Middle frontal gyrus (tissue), 1 donor: ENCODE measurements around the gene SLAMF6.
"Not testable (repeated sequence)": the region's sequence is repeated elsewhere in the genome, so short reads cannot be mapped to it uniquely, and the experiment has no call there.

Experiments
- DNase-seq: peaks from one replicate; pipeline ENCODE4 v3.0.0-alpha.2; 2015; ENCODE audit warnings: low spot score; ENCODE audit errors: extremely low spot score

SLAMF6 gene

DNA sequence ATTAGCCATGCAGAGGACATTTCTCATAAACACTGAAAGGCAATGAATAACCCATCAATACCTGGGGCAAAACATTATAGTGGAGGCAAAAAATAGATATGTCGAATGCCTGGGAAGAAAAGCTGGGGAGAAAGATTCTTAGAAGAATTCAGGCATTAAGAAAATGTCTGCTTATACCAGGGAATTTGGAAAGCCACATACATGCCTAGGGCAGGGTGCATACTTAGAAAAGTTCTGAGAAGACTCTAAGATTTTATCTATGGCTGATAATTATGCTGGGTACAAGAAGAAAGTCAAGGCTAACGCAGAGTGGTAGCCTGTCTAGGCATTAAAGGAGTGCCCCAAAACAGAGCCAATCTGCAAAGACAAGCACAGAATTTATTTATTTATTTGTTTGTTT lies 18.4 kb downstream of the SLAMF6 start:
- DNase-seq = no peak

DNA sequence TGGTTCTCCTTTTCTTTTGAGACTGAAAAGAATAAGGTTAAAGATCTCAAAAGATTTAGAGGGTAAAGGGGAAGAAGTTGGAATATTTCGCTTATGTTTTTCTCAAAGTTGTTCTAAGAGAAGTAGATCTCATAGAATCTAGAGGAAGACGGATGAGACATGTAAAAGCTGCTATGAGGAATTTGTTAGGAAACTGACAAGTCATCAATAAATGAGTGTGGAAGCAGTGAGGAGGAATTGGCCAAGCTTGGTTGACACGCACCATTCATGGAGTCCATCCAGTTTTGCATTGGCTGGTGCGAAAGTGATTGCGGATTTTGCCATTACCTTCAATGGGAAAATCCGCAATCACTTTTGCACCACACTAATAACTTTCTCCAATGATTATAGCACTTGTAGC lies 20.0 kb downstream of the SLAMF6 start:
- DNase-seq = no peak

DNA sequence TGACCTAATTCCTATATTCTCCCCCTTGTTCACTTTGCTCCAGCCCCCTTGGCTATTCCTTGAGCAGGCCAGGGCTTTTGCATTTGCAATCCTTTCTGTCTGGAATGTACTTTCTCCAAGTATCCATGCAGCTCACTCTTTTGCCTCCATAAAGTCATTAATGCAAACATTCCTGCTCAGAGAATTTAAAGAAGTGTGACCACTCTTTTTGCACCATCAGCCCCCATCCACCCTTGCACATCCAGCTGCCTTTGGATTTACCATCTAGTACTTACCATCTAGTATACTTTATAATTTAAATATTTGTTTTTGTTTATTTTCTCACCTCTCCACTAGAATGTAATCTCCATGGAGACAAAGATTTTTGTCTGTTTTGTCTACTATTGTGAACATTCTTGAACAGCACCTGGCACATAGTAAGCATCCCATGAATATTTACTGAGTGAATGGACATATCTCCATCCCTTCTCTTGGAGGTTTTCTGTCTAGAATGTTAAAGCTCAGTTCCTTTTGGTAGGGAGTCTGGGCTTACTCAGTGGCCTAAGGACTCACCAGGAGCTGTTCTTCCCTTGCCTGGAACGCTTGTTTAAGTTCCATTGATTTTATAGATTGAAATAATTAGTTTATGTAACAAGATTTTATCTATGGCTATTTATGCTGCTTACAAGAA lies 22.6 kb downstream of the SLAMF6 start:
- DNase-seq = no peak

DNA sequence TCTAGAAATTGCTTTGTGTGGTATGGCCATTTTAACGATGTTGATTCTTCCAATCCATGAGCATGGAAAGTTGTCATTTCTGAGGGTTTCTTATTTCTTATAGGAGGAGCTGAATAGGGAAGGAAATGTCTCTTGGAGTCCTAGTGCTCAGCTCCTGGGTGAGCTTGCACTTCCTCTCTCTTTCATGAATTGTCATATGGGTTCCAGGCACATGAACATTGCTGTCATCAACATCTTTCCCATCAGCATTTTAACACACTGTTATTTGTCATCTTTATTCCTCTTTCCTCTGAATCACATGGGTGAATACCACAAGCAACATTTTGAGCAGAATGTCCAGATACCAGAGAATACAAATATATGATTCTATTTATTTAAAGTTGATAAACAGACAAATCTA lies 23.4 kb downstream of the SLAMF6 start:
- DNase-seq = no peak

DNA sequence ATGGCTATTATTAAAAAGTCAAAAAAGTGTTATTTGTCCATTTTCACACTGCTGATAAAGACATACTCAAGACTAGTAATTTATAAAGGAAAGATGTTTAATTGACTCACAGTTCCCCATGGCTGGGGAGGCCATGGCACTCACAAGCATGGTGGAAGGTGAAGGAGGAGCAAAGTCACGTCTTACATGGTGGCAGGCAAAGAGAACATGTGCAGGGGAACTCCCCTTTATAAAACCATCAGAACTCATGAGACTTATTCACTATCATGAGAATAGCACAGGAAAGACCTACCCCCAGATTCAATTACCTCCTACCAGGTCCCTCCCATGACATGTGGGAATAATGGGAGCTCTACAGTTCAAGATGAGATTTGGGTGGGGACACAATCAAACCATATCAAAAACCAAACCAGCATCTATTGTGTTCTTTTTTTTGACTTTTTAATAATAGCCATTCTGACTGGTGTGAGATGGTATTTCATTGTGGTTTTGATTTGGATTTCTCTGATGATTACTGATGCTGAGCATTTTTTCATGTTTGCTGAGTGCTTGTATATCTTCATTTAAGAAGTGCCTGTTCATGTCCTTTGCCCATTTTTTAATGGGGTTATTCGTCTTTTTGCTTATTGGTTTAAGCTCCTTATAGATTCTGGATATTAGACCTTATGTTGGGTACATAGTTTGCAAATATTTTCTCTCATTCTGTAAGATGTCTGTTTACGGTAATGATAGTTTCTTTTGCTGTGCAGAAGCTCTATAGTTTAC lies 24.6 kb downstream of the SLAMF6 start:
- not testable (repeated sequence) for DNase-seq

DNA sequence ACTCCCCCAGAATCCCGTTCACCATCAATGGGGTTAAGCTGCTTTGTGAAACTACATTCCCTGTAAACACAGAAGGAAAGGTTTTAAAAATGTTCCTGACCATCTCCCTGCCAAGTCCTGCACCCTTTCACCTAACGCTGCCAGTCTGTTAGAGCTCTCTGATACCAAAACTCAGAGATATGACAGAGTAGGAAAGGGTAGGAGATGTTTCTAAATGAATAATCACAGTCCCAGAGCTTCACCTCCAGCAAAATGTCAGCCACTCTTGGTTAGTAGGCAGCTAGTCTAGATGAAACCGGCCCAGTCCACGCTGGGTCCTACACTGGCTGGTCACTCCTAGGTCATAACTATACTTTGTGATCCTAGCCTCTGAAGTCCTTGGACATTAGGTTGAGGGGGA lies 26.7 kb downstream of the SLAMF6 start:
- no peak for DNase-seq

DNA sequence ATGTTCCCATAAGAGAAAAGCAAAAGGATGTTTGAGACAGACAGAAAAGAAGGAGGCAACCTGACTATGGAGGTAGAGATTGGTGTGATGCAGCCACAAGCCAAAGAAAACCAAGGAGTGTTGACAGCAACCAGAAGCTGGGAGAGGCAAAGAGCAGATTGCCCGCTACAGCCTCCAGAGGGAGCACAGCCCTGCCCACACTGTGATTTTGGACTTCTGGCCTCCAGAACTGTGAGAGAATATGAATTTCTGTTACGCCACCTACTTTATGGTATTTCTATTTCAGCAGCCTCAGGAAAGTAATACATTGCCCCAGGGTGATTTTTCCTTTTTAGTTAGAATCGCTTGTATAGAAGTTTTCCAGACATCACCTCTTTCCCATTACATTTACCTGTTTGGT lies 28.4 kb downstream of the SLAMF6 start:
- no peak for DNase-seq

DNA sequence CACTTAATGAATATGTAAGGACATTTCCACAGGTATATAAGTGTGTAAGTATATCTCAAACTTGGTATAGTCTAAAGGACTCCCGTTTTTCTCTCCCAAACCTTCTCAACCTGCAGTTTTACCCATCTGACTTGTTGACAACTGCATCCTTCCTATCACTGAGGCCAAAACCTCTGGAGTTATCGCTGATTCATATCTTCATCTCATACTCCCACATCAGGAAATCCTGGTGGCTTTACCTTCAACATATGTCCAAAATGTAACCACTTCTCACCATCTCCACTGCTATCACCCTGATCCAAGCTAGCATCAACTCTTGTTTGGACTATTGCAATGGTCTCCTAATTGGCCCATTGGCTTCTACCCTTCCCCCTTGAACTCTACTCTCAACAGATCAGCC lies 30.4 kb downstream of the SLAMF6 start:
- DNase-seq = no peak

DNA sequence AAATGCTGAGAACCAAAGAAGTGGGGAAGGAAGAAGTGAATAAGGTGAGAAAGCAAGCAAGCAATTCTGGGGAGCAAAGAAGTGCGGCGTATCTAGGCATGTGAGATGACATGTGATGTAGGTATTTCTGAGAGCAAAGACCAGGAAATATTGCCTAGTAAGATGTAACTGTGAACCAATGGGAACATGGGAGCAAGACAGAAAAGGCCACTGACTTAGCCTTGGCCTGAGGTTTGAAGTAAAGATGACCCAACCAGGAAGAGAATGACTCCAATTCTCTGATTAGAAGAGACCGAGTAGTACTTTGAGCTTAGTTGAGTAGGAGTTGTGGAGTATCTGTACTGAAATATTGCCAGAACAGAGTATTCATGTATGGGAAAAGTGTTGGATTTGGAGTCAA lies 31.1 kb downstream of the SLAMF6 start:
- DNase-seq = no peak

DNA sequence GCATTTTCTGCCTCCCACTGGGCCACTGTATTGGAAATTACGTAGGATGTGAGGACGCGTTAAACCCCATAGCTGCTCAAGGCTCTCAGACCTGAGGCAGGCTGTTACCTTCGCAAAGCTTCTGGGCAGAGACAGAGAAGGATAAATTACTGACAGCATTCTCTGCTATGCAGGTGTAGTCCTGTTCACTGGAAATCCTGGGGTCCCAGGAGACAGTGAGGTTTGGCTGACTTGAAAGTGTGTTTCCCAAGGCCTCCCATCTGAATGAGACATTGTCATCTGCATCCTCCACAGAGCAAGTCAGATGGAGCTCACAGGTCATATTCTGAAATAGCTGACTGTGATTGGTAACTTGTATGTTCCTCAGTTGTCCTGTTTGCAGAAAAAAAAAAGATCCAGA lies 32.0 kb downstream of the SLAMF6 start:
- DNase-seq = no peak

DNA sequence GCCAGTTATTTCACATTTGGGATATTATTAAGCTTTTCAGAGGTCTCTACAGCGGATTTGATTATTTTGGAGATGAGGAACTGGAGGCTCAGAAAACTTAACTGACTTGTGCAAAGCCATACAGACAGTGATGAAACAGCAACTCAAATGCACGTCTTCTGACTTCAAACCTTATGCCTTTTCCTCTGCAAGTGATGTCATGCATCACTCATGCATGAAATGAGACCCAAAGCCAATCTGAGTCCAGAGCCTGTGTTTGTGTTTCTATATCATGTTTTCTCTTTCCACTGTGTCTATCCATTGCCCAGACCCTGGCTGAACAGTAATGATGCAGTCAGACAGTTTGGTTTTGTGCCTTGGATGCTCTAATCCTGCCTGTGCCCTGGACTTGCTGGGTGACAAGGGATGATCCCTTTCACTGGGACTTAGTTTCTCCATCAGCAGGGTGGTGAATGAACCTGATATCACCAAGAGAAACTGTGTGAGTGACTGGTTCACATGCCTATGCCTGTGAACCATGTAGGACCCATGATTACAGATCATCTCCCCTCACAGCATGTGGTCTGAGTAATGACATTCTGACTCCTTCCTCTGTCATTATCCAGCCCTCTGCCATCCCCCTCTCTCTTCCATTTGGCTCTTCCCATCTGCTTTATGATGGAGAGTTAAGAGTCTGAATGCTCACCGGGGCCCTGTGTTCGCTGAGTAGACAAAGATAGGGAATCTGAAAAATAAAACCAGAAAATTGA lies 33.4 kb downstream of the SLAMF6 start:
- DNase-seq = no peak

DNA sequence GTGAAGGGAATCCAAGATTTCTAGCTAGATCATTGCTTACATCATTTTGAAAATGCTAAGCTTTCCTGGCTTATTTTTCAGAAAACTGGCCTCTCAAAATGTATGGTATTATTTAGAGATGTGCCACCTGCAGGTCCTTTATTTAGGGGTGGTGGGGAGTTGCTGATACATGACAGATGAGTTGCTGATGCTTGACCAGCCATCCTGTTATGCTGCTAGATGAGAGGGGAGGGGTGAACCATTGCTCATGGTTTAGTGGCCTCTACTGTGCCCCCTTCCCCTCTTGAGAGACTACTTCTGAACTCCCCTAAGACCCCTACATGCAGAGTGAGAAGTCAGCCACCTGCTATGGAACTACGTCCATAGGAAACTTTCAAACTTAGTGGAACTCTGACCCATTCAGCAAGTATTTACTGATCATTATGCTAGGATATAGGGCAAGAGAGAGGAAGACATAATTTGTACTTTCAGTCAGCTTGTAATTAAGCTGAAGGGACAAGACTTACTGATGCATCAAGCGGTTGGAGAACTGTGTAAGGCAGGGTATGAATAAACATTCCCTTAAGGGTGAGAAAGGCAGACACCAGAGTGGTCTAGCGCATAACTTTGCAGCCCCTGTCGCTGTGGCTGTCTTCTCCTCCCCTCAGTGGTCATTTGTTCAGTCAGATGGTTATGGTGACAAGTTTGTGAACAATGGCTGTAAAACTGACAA lies 34.6 kb downstream of the SLAMF6 start:
- no peak for DNase-seq

DNA sequence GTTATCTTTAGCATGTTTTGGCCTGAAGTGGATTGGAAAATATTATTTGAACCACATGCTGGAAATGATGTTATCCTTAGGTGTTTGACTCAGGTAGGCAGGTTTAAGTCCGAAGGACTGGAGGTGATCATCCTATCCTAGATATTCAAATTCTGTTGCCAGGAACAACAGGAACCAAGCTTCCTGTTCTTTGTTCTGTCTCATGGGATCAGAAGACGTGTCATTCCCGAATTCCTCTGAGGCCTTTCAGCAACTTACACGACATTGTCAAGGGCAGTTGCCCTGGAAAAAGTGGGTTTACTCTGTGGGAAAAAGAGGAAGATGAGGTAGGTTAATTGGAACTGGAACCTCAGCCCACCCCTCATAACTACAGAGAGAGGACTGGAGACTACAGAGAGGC lies 36.6 kb downstream of the SLAMF6 start:
- DNase-seq = no peak

DNA sequence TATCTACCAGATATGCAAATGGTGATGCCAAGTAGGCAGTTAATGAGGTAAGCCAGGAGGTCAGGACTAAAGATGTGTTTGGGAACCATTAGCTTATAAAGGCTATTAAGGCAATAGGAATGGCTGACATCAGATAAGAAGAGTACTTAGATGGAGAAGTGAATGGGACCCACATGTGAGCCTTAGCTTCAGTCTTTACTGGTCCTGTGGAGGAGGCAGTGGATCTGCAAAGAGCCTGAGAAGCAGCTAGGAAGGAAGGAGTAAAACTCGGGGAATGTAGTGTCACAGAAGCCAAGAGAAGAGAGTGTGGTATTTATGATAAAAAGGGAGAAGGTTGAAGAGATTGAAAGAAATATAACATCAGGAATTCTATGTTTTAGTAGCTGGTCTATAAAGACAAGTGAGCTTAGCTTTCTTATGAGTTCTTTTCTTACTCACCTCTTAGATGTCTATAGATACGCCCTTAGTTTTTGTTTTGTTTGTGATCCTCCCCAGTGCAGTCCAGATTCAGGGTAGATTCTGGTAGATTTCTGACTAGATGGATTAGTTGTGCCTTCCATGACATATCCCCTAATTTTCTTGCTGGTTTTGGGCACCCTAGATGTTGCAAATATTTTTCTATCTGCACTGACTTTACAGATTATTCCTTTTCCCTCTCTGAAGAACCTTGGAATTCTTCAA lies 39.4 kb downstream of the SLAMF6 start:
- no peak for DNase-seq

DNA sequence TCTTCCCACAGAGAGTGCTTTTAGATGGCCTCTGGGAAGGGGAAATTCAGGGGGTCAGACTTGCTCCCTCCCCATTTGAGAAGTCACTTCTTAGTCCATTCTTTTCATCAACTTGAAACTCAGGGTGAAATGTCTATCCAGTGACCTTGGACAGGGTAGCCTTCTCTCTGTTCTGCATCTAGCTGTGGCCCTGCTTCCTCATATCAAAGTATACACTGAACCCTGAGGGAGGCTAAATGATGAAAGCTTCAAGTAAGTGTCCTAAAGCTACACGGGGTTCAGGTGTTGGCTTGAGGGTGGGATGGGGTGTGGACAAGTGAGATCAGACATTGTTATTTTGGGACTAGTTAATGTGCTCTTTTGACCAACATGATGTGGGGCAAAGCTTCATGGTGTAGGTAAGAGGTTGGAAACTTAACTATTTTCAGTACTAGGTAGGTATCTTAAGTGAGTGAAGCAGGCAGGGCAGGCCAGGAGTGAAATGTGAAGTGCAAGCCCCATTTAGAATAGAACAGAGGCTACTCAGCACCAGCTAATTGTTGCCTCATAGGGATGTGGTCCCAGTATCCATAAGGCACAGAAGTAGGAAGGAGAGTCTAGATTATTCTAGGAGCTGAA lies 41.0 kb downstream of the SLAMF6 start:
- DNase-seq = no peak

DNA sequence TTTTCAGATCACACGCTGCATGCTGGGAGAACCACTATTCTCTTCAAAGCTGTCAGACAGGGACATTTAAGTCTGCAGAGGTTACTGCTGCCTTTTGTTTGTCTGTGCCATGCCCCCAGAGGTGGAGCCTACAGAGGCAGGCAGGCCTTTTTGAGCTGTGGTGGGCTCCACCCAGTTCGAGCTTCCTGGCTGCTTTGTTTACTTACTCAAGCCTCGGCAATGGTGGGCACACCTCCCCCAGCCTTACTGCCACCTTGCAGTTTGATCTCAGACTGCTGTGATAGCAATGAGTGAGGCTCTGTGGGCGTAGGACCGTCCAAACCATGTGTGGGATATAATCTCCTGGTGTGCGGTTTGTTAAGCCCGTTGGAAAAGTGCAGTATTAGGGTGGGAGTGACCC lies 42.3 kb downstream of the SLAMF6 start:
- not testable (repeated sequence) for DNase-seq

DNA sequence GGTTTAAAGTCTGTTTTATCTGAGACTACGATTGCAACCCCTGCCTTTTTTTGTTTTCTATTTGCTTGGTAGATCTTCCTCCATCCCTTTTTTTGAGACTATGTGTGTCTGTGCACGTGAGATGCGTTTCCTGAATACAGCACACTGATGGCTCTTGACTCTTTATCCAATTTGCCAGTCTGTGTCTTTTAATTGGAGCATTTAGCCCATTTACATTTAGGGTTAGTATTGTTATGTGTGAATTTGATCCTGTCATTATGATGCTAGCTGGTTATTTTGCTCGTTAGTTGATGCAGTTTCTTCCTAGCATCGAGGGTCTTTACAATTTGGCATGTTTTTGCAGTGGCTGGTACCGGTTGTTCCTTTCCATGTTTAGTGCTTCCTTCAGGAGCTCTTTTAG lies 44.0 kb downstream of the SLAMF6 start:
- DNase-seq = not testable (repeated sequence)

DNA sequence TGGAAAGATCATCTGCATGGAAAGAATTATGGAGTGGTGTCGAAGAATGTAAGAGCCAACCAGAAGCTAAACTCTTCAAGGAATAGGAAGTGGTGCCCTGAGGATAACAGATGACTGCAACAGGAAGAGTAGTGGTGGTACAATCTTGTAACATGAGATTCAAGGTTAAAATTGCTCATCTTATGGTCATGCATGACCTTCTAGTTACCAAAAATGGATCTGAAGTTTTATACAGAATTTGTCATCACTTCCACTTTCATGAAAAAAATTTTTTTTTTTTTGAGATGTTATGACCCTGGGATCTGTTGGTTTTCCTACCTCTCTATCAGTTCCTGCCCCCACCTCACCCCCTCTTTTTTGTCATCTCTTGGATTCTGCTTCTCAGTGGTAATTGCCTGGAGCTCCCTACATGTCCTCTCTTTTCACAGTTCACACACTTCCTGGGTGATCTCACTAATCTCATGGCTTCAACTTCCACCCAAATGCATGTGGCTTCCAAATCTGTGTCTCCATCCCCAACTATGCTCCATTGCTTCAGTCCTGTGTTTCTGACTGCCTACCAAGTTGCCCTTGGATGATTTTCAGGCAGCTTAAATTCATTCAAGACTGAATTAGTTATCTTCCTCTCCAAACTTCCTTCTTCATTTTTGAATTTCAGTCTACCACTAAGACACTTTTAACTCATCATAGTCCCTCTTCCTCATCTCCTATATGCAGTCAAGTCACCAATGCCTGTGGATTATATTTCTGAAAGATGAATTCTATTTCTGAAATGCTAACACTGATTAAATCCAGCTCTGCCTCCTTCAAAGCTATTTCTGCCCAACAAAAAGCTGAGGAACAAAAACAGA lies 48.4 kb downstream of the SLAMF6 start:
- no peak for DNase-seq

DNA sequence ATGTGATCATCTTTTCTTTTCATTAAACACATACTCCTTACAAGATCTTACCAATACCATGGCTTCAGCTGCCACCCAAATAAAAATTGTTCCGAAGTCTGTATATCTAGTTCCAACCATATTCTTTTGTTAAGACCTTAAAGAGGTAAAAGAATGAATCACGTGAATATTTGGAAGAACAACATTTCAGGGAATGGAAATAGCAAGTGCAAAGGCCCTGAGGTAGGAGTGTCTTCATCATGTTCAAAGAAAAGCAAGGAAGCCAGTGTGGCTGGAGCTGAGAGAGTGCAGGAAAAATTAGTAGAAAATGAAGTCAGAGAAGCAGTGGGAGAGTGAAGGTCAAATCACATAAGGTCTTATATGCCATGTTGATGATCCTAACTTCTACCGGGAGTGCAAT lies 50.9 kb downstream of the SLAMF6 start:
- DNase-seq = no peak

DNA sequence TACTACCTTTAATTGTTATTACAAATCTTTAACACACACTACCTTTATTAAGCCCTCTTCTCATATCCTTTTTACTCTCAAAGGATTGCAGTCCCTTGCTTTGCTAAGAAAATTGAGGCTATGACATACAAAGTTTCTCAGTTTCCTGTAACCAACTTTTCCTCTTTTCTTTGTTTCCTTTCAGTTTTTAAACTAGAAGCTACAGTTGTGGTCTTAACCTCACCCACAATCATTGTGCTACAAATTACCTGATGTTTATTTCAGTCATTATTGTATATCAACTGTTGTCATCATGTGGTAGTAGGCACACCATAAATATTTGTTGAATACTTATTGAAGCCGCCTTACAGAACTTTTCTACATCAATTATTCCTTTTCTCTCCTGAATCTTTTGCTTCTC lies 51.8 kb downstream of the SLAMF6 start:
- DNase-seq = no peak
